GM19324 (cell line): ENCODE measurements around the gene ATXN7L1.
"Not testable (repeated sequence)": the region's sequence is repeated elsewhere in the genome, so short reads cannot be mapped to it uniquely, and the experiment has no call there.

Source experiments
- ATAC-seq: cut with Tn5 transposase; IDR thresholded peaks from one replicate; pipeline ENCODE4 v1.9.1; 2021; ENCODE audit warnings: mild to moderate bottlenecking, moderate library complexity; ENCODE audit not compliant: unreplicated experiment, low FRiP score

ATXN7L1 gene

GRCh38 chr7:105862770-105863169, 13.6 kb downstream of the ATXN7L1 start:
- no peak for ATAC-seq

DNA sequence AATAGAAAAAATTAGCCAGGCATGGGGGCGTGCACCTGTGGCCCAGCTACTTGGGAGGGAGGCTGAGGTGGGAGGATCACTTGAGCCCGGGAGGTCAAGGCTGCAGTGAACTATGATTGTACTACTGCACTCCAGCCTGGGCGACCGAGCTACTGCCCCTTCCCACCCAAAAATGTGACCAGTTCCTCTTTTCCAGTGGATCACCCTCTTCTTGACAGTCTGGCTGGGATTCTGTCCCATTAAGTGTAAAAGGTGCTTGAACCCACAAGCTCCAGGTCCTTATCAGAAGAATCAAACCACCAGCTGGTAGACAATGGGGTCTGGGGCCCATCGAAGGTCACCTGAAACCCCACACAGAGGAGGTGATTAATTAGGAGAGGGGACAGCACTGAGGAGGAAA, 14.1 kb downstream of the ATXN7L1 start:
- ATAC-seq: no peak

GRCh38 chr7:105861224-105861623, 15.2 kb downstream of the ATXN7L1 start:
- no peak for ATAC-seq

- no peak for ATAC-seq
These were observed 15.6 kb downstream of the ATXN7L1 start for GRCh38 chr7:105860793-105861192.

DNA sequence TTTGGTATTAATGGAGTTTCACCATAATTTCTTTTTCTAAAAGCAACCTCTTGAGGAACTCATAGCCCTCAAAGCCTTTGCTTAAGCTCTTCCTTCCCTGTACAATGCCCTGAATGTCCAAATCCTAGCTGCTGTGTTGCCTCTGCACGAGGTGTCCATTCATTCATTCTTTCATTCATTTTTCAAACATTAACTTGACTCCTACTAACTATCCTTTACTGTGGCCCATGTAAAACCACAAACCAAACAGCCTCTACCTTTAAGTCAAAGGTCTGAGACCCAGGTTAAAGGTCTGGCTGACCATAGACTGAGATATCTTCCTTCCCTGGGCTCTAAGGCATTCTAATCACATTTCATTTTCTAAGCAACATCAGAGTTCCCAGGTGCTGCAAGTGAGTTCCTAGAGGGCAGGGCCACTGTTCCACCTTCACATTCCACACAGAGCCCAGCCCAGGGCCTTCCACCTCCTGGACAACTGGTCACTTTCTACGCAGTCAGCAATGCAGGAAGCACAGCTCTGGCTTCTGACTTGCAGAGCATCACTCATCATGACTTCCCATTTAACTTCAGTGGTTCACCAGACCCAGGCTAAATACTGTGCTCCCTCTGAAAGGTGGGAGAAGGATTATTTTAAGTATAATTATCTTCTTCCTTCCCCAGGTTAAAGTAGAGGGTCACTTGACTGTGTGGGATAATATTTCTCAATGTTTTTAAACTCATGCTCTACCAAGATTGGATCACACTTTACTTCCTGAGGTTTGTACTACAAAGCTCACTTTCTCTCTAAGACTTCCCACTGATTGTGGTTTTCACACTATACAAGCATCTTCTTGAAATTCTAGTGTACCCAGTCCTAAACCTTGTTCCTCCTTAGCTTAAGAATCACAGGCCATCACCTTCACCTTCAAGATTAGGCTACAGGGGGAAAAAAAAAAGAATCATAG, 19.1 kb downstream of the ATXN7L1 start:
- ATAC-seq: no peak

GRCh38 chr7:105854498-105854897, 21.9 kb downstream of the ATXN7L1 start:
- no peak for ATAC-seq

- no peak for ATAC-seq
These were observed 22.4 kb downstream of the ATXN7L1 start for GRCh38 chr7:105853931-105854419.

DNA sequence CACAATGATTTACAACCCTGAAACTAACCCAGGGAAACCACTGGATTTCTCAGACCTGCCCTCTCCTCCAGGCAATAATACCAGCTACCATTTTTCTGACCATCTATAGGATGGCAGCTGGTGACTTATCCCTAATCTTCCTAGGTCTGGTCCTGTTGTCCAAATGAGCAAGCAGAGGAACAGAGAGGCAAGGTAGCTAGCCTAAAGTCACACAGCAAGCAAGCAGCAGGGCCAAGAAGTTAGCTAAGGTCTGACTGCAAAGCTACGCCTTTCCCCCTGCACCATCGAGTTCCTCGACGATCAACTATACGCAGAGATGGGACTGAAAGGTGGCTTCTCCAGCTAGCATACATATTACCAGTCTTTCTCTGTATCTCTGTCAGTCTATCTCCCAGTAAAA, 25.3 kb downstream of the ATXN7L1 start:
- ATAC-seq: no peak

DNA sequence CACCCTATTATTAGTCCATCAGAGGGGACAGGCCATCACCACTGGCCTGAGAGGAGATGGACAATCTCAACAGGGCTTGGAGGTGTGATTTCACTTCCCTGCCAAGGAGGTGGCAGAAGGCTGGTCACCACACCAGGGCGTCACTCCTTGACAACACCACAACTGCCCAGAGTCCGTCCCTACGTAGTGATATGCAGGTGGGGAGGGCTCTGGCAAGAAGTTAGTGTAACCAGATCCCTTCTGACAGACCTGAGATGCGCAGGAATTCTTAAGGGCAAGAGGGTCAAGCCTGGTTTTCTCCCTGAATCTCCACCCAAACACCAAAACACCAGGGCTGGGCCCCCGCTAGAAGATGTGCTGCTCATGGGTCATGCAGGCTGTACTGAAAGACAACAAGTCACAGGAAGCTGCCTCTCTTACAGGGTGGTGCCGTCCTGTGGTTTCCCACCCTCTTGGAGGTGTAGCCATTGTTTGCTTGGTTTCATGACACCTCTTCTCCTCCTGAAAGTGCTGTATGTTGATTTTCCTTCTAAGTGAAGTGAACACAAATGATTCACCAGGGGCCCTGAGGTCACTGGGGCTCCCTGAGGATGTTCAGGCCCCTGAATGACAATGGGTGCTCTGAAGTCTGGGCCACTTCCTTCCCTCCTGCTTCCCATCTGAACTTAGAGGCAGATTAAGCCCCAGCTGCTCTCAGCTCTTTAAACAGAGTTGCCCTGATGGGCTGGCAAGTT, 27.1 kb downstream of the ATXN7L1 start:
- ATAC-seq: no peak

- ATAC-seq: no peak
These were observed 30.0 kb downstream of the ATXN7L1 start for GRCh38 chr7:105846404-105846803.

DNA sequence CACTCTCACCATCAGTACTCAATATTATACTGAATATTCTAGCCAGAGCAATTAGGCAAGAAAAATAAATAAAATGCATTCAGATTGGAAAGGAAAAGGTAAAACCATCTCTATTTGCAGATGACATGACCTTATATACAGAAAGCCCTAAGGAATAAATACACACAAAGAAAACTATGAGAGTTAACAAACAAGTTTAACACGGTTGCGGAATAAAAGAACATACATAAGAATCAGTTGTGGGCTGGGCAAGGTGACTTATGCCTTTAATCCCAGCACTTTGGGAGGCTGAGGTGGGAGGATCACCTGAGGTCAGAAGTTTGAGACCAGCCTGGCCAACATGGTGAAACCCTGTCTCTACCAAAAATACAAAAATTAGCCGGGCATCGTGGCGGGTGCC, 31.7 kb downstream of the ATXN7L1 start:
- not testable (repeated sequence) for ATAC-seq

GRCh38 chr7:105841866-105842265, 34.5 kb downstream of the ATXN7L1 start:
- no peak for ATAC-seq

GRCh38 chr7:105840981-105841749, 35.2 kb downstream of the ATXN7L1 start:
- ATAC-seq: no peak

DNA sequence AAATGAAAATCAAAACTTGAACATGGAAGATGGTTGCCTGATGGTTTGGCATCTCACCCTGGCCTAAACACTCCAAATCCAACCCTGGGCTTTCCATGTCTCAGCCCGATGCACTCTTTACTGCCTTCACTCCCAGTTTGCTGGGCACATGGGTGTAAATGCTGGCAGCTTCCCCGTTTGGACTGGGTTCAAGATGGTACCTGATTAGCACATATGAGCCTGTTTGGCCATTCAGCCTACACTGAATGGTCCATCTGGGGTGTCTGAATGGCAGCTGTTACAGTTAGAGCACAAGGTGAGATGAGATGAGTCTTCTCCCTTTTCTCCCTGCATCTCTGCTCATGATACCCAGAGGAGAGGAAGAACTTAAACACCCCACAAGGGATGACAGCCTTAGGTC, 37.1 kb downstream of the ATXN7L1 start:
- no peak for ATAC-seq

DNA sequence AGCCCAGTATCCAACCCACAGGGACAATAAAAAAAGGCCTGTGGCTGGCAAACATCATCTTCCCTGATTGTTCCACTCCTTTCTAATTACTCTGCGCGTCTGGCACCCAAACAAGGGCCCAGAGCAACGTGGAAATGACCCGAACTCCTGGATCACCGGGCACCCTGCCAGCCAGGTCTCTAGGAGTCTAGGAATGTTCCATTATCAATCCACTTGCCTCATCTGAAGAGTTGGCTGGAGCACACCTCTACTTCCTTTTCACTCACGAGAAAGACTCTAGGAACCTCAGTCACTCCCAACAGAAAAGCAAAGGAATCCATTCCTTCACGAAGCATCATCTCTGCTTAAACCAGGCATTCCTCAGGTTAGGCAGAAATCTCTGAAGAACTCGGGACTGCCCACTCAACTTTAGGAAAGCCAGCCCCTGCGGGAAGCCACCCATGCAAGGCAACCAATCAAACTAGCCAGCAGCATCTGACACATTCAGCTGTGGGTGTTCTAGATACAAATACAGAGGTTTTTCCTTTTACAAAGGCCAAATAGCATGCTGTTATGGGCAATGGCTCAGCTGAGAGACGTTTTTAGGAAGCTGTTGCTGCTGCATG, 37.7 kb downstream of the ATXN7L1 start:
- ATAC-seq: no peak

- no peak for ATAC-seq
These were observed 38.4 kb downstream of the ATXN7L1 start for GRCh38 chr7:105837765-105838626.

DNA sequence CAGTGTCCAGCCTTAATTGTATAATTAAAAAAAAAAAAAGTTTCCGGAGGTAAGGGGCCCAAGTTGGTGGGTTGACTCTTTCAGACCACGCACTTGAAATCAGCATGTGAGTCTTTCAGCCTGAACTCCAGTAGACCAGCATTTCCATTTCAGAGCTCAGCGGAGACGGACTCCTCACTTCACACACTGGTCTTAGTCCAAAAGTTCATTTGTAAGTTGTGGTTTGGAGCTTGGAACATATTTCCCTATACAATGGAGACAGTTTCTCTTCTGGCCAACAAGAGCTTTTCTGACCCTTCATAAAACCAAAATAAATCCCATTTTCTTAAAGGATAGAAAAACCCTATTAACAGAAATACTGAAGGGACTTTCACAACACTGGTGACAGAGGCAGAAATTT, 41.0 kb downstream of the ATXN7L1 start:
- ATAC-seq: no peak

DNA sequence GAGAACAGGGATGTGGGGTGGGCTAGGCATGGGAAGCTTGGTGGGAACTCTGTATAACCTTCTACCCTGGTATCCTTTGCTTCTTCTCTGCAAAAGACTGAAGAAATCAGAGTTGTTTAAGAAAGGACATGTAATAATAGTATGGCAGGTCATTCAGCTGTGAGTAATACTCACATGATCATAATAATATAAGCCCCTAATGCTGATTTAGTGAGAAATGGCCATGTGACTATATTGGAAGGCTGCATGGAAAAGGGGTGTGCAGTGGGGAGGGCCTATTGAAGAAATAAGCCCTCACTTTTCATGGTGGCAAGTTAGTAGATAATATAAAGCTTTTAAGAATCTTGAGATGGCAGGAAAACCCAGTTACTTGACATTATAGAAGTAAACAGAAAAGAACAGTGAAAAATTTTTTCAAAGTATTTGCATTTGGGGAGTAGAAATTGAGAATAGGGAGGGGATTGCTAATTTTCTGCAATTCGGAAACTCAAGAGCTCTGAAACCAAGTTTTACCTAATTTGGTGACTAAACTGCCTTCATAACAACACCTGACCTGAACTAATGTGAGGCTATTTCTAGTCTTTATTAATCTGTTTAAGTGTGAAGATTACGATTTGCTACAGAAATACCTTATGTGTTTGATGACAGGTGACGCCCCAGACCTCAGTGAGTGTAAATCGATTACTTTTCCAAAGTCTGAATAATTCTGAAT, 44.4 kb downstream of the ATXN7L1 start:
- no peak for ATAC-seq

DNA sequence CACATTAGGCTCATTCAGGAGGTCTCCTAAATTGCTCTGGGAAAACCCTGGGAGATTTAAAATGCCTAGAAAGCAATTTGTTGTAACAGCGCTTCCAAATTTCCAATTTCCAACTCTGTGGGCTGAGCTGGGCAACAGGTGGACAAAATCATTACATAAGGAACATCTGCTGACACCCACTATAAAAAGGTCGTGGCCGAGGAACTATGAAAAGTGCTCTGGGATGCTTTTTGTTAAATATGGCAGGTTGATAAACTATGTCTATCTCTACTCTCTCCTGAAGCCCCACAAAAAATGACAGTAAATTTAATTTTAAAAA, 45.1 kb downstream of the ATXN7L1 start:
- no peak for ATAC-seq
